Measurements from ENCODE around the gene LAMA2. TPM values are rescaled to one million over a fixed set of nuclear protein-coding genes. Genes with fewer than 3 reads are reported as not detected.

The LAMA2 gene
- total RNA-seq, 1 donor from 2014 or later, result 1.4 TPM

DNA sequence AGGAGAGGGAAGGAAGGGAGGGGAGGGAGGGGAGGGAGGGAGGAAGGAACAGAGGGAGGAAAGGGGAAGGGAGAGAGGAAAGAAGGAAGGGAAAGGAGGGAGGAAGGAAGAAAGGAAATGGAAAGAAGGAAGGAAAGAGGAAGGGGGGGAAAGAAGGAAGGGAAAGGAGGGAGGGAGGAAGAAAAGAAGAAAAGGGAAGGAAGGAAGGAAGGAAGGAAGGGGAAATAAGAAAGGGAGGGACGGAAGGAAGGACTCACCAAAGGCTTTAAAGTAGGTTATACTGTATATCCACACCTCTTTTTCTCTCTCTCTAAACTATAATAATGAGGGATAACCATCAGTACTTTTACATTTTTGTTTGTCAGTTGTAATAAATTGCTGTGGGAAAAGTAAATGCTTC is 502.2 kb downstream of the LAMA2 start:
- H3K36me3 ChIP-seq (ENCODE audit: control insufficient read depth, insufficient read depth, low read length), result no peaks in the 10 kb centered on the region
- TF ChIP-seq, protein P1, sequence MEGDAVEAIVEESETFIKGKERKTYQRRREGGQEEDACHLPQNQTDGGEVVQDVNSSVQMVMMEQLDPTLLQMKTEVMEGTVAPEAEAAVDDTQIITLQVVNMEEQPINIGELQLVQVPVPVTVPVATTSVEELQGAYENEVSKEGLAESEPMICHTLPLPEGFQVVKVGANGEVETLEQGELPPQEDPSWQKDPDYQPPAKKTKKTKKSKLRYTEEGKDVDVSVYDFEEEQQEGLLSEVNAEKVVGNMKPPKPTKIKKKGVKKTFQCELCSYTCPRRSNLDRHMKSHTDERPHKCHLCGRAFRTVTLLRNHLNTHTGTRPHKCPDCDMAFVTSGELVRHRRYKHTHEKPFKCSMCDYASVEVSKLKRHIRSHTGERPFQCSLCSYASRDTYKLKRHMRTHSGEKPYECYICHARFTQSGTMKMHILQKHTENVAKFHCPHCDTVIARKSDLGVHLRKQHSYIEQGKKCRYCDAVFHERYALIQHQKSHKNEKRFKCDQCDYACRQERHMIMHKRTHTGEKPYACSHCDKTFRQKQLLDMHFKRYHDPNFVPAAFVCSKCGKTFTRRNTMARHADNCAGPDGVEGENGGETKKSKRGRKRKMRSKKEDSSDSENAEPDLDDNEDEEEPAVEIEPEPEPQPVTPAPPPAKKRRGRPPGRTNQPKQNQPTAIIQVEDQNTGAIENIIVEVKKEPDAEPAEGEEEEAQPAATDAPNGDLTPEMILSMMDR (IDR thresholded peaks at IDR 0.05; ENCODE audit: insufficient read depth, low read length, poor library complexity, severe bottlenecking), result no peak
- no peak overlapping the region for H3K4me3 ChIP-seq (ENCODE audit: low read depth, low read length)
- no peaks in the 10 kb centered on the region for H3K27me3 ChIP-seq (ENCODE audit: control insufficient read depth, insufficient read depth, low read length)
- DNase-seq (ENCODE audit: low read depth), result no peak

- TF ChIP-seq, protein P1 (IDR thresholded peaks at IDR 0.05; ENCODE audit: insufficient read depth, low read length, poor library complexity, severe bottlenecking), result no peak
- no peak overlapping the region for H3K4me3 ChIP-seq (ENCODE audit: low read depth, low read length)
- H3K36me3 ChIP-seq (ENCODE audit: control insufficient read depth, insufficient read depth, low read length), result no peaks in the 10 kb centered on the region
- no peak for DNase-seq (ENCODE audit: low read depth)
- H3K27me3 ChIP-seq (ENCODE audit: control insufficient read depth, insufficient read depth, low read length), result no peaks in the 10 kb centered on the region
Observed at GRCh38 chr6:129390900-129391299, 508.0 kb downstream of the LAMA2 start.

DNA sequence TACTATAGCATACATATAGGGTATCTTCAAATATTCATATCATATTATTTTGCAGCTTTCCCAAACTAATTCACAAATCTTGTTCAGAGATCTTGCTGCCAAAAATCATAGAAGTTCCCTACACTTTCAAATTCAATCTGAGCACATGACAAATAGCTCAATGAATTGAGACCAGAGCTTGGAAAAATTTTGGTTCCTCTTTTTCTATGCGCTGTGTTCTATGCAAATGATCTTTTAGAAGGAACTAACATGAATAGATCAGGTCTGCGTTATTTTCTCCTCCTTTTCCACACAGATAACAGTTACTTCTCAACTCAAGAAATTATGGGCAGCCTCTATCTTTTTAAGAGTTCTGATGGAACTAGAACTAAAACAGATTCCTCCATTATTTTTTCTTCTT is 510.7 kb downstream of the LAMA2 start:
- Histone ChIP-seq H3K4me3 (ENCODE audit: low read depth, low read length) (no peak overlapping the region), H3K36me3 (ENCODE audit: control insufficient read depth, insufficient read depth, low read length) (no peaks in the 10 kb centered on the region), H3K27me3 (ENCODE audit: control insufficient read depth, insufficient read depth, low read length) (no peaks in the 10 kb centered on the region)
- TF ChIP-seq, protein P1 (IDR thresholded peaks at IDR 0.05; ENCODE audit: insufficient read depth, low read length, poor library complexity, severe bottlenecking), result no peak
- DNase-seq (ENCODE audit: low read depth), result no peak

DNA sequence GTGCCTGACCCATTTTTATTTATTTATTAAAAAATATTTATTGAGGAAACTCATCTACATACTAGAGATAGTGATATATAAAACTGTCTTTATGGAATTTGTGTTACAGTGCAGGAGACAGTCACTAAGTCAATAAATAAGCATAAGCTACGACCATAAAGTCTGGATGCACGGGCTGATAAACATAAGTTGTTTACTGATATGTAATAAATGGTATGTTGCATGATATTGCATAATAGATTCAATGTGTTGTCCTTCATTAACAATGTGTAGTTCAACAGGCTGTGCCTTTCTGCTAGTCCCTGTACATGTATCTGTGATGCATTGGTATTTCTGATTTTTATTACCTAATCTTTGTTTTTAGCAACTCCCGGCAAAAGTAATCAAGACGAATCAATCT is 515.8 kb downstream of the LAMA2 start:
- no peaks in the 10 kb centered on the region for H3K27me3 ChIP-seq (ENCODE audit: control insufficient read depth, insufficient read depth, low read length)
- no peak for DNase-seq (ENCODE audit: low read depth)
- H3K4me3 ChIP-seq (ENCODE audit: low read depth, low read length), result no peak overlapping the region
- TF ChIP-seq, protein P1 (IDR thresholded peaks at IDR 0.05; ENCODE audit: insufficient read depth, low read length, poor library complexity, severe bottlenecking), result no peak
- H3K36me3 ChIP-seq (ENCODE audit: control insufficient read depth, insufficient read depth, low read length), result no peaks in the 10 kb centered on the region

DNA sequence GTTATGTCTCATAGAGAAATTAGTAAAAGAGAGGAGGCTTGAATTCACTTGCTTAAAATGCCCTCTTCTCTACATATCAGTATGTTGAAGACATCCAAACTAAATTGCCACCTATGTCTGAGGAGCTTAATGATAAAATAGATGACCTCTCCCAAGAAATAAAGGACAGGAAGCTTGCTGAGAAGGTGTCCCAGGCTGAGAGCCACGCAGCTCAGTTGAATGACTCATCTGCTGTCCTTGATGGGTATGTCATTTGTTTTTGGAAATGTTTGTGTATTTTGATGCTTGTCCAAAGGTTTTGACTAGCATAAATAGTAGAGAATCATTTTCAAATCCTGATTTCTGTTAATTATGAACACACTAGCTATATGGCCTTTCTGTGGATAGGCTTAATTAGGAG is 519.3 kb downstream of the LAMA2 start:
- Histone ChIP-seq H3K27me3 (ENCODE audit: control insufficient read depth, insufficient read depth, low read length) (no peaks in the 10 kb centered on the region), H3K36me3 (ENCODE audit: control insufficient read depth, insufficient read depth, low read length) (no peaks in the 10 kb centered on the region), H3K4me3 (ENCODE audit: low read depth, low read length) (no peak overlapping the region)
- DNase-seq (ENCODE audit: low read depth), result no peak
- TF ChIP-seq, protein P1 (IDR thresholded peaks at IDR 0.05; ENCODE audit: insufficient read depth, low read length, poor library complexity, severe bottlenecking), result no peak

DNA sequence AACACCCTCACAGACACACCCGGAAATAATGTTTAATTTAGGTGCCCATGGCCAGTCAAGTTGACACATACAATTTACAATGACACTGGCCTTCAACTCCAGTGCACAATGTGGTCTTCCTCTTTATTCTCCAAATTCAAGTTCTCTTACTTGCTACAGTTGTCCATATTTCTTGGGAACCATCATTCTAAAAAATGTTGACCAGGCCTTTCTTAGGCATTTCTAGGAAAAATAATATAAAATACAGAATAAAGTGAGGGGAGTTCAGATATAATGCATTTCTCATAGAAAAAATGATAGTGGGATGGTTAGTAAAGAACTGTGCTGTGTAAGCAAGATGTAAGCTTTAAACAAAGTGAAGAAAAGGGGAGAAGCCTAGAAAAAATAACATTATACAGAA is 528.2 kb downstream of the LAMA2 start:
- TF ChIP-seq, protein P1 (IDR thresholded peaks at IDR 0.05; ENCODE audit: insufficient read depth, low read length, poor library complexity, severe bottlenecking), result no peak
- no peaks in the 10 kb centered on the region for H3K36me3 ChIP-seq (ENCODE audit: control insufficient read depth, insufficient read depth, low read length)
- no peak overlapping the region for H3K4me3 ChIP-seq (ENCODE audit: low read depth, low read length)
- no peak for DNase-seq (ENCODE audit: low read depth)
- H3K27me3 ChIP-seq (ENCODE audit: control insufficient read depth, insufficient read depth, low read length), result no peaks in the 10 kb centered on the region

All from kidney epithelial cell (primary cell).